Measurements from ENCODE around the gene NYAP2.

GRCh38 chr2:225452677-225453076 lies 53.2 kb downstream of the NYAP2 start:
- TF ChIP-seq CTCF (IDR thresholded peaks at IDR 0.05 in 2 of 3, conservative IDR thresholded peaks at IDR 0.05 in 1 of 3; ENCODE audit: borderline replicate concordance in 1 of 3, insufficient read depth in 1 of 3, low read depth in 2 of 3, low read length in 2 of 3) (no peak), SIN3A (IDR thresholded peaks at IDR 0.05; ENCODE audit: low read depth) (no peak), YY1 (IDR thresholded peaks at IDR 0.05; ENCODE audit: extremely low read depth, insufficient replicate concordance, low read depth, low read length) (no peak)

Data from HCT116 (cell line).